Activated CD4-positive, alpha-beta T cell treated with anti-CD3 and anti-CD28 coated beads, Interleukin-2, Interleukin-6, amounts not matched to agents 100 ng/mL and 50 ng/mL, durations not matched to agents 16 hours and 8 hours (primary cell): Measurements from ENCODE around the gene ZNF667.

Experiments used
- DNase-seq: peaks from one replicate; pipeline ENCODE4 v3.0.0-alpha.2; 2020

Gene ZNF667

DNA sequence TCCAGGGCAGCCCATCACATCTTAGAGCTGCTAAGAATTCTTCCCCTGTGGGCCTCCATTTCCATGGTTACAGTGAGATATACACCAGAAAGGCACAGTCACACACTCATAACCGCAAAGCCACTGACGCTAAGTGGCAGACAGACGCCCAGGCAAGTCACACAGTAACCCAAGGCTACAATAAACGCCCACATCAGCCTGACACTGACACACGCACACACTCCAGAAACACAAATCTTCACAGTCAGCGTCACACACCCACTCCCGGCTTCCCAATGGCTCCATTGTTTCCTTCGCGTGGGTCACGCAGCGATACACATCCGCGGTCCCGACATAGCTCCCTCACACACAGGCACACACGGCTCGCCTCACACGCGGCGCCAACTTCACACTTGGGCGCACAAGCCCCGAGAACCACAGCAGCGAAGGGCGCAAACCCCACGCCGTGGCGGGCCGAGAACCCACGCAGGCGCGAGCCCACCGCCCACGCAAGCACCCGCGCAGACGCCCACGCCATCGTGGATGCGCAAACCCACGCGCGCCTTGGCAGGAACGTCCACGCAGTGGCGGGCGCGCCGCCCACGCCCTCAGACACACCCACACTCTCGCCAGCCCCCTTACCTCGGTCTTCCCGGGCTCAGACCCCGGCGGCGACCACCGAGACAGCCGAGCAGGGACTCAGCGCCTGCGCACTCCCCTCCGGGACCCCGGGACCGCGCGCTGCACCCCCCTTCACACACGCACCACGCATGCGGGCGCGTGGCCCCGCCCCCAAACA is at the start of gene ZNF667:
ZNF667 (minus strand) TSS at position 695 of the 778 bp plus-strand sequence. CDS start 14,975 bp downstream, outside the sequence.
- peak; percentile 2 for DNase-seq

DNA sequence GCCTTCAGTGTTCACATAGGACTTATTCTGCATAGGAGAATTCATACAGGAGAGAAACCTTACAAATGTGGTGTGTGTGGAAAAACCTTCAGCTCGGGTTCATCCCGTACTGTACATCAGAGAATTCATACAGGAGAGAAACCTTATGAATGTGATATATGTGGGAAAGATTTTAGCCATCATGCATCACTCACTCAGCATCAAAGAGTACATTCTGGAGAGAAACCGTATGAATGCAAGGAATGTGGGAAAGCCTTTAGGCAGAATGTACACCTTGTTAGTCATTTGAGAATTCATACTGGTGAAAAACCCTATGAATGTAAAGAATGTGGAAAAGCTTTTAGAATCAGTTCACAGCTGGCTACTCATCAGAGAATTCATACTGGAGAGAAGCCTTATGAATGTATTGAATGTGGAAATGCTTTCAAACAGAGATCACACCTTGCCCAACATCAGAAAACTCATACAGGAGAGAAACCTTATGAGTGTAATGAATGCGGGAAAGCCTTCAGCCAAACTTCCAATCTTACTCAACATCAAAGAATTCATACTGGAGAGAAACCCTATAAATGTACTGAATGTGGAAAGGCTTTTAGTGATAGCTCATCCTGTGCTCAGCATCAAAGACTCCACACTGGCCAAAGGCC is 48.2 kb upstream of the ZNF667 start:
- DNase-seq, result no peak

DNA sequence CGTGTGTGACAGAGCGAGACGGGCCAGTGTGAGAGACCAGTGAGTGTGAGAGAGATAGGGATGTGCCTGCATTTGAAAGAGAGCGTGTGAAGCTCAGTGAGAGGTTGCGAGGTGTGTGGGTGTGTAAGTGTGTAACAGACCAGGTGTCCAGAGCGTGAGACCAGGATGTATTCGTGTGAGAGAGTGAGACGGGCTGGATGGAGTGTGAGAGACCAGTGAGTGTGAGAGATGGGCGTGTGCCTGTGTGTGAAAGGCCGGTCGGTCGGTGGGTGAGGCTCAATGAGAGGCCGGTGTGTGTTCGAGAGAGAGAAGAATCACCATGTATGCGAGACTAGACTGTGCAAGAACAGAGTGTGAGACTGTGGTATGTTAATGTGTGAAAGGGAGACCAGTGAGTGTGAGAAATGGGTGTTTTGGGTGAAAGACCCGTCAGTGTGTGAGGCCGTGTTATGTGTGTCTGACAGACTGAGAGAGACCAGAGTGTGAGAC is 31.2 kb upstream of the ZNF667 start:
- peak; percentile 0 for DNase-seq

DNA sequence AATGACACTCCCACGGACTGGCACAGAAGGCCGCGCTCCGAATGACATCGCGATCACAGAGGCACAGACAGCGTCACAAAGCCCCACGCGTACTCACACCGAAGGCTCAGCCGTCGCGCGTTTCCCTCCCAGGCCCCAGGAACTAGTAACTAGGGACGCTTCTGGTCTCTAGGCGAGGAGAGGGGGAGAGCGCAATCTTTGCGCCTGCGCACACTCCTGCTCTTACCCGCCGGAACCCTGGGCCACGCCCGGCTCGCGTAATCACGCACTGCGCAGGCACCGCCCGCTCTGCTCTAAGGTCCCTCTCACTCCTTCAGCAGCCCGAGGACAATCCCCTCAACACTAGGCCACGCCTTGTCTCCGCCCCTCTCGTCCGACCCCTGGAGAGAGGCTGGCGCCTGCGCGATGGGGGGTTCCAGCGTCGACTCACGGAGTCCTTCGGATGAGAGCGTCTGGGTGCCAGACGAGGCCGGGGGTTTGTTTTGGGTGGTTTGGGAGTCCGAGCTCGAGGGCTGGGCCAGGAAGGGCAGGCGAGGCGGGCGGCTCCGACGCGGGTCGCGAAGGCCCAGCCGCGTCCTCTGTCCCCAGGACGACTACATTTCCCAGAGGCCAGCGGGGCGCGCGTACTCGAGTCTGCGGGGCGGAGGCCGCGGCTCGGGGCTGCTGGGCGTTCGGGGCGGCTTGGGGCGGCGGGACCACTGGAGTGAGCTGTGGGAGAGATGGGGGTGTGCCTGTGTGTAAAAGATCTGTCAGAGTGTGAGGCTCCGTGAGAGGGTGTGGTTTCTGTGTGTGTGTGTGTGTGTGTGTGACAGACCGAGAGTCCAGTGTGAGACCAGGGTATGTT is 30.5 kb upstream of the ZNF667 start, which contains the start of gene ZNF471:
ZNF471 (plus strand) TSS at position 410 of the 844 bp plus-strand sequence. CDS start 3,717 bp downstream, outside the sequence.
- peak; percentile 71 for DNase-seq

DNA sequence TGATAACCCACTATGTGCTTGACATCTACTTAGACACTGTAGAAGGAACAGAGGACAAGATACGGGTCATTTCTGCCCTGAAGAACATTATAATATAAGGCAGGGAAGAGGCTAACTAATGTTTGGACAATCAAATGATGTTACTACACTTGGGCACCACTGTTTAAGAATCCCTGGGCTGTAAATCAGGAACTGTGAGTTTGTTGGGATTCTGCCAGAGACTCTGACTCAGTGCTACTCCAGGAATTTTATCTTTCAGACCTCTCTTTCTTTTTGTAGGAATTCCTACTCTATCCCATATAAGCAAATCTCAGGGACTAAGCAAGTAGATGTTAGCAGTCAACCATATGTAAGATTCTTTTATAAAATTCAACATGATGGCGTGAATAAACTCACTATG is 27.4 kb upstream of the ZNF667 start:
- DNase-seq, result no peak

GRCh38 chr19:56491399-56491798 is 14.3 kb upstream of the ZNF667 start:
- DNase-seq, result no peak

GRCh38 chr19:56477429-56478338 is 539 bp upstream of the ZNF667 start:
- peak; percentile 47 for DNase-seq

DNA sequence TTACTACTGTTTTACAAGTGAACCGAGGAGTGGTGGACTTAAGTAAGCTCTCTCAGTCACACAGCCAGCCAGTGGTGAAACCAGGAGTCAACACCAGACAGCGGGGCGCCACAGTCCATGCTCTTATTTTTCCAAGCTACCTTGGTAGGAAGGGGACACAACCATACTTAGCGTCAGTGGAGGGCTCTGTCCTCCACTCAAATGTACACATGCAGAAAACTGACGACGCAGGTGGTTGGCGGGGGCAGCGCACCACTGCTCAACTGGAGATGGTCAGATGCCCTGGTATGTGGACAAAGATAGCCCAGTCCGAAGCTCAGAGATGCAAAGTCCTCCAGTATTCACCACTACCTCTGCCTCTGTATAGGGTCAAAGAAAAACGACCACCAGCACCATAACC is 1.1 kb downstream of the ZNF667 start:
- DNase-seq, result no peak

DNA sequence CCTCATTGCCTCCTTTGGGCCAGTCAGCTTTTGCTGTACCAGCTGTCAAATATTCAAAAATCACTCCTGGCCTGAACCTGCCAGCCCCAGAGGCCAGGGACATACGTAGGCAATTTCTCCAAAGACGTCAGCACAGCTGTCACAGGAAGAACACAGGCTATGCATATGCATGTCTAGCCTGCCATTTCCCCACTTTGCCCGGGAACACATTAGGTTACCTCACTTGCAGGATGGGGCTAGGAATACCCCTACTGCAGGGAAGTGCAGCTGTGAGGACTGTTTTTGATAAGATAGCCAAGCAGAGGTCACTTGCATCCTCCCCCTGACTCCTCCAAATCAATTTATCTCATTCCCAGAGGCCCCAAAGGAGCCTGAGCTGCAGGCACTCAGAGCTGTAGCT is 2.8 kb downstream of the ZNF667 start:
- no peak for DNase-seq

DNA sequence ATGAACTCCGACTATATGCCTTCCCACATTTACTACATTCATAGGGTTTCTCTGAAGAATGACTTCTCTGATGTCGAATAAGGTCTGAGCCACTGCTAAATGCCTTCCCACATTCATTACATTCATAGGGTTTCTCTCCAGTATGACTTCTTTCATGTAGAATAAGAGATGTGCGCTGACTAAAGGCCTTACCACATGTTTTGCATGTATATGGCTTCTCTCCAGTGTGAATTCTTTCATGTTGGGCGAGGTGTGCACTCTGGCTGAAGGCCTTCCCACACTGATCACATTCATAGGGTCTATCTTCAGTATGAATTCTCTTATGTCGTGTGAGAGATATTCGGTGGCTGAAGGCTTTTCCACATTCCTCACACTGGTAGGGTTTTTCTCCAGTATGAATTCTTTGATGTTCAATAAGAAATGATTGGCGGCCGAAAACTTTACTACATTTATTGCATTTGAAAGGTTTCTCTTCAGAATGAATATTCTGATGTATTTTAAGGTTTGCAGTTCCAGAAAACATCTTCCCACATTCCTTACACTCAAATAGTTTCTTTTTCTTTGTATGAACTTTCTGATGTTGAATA is 35.8 kb downstream of the ZNF667 start:
- no peak for DNase-seq

DNA sequence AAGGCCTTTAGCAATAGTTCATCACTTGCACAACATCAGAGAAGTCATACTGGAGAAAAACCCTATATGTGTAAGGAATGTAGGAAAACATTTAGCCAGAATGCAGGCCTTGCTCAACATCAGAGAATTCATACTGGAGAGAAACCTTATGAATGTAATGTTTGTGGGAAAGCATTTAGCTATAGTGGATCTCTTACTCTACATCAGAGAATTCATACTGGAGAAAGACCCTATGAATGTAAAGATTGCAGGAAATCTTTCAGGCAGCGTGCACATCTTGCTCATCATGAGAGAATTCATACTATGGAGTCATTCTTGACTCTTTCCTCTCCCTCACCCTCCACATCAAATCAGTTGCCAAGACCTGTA is 53.2 kb downstream of the ZNF667 start:
- DNase-seq, result no peak

- no peak for DNase-seq
Measured at GRCh38 chr19:56423276-56423984, 53.7 kb downstream of the ZNF667 start.

DNA sequence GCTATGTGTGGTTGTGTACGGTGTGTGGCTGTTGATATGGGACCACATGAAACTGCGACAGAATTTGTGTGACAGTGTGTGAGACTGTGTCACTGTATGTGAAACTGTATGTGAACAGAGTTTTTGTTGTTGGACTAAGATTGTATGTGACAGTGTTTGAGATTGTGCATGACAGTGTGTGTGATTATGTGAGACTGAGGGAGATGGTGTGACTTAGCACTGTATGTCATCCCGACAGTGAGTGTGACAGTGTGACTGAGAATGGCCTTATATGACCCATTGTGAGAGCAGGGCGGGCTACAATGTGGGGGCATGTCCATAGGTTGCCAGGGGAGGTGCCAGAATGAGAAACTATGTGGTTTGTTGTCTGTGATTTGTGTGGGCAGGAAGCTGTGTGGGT is 72.1 kb downstream of the ZNF667 start:
- DNase-seq, result no peak

DNA sequence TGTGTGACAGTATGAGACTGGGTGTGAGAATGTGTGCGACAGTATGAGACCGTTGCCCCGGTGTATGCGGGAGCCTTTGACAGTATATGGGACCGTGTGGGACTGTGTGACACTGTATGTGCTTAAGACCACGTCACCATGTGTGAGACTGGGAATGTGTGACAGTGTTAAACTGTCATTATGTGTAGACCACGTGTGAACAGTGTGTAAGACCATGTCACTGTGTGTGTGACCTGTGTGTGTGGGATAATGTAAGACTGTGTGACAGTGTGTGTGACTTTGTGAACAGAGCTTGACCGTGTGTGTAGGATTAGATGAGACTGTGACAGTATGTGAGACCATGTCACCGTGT is 72.5 kb downstream of the ZNF667 start:
- DNase-seq, result no peak

- DNase-seq, result peak; percentile 93
Measured at GRCh38 chr19:56403764-56404704, 73.1 kb downstream of the ZNF667 start, which contains the start of gene ZNF583. Gene ZNF583 (plus strand): TSS chr19:56404332. CDS start chr19:56407115, 2,783 bp downstream.

GRCh38 chr19:56403261-56403660 is 73.9 kb downstream of the ZNF667 start:
- peak; percentile 6 for DNase-seq

DNA sequence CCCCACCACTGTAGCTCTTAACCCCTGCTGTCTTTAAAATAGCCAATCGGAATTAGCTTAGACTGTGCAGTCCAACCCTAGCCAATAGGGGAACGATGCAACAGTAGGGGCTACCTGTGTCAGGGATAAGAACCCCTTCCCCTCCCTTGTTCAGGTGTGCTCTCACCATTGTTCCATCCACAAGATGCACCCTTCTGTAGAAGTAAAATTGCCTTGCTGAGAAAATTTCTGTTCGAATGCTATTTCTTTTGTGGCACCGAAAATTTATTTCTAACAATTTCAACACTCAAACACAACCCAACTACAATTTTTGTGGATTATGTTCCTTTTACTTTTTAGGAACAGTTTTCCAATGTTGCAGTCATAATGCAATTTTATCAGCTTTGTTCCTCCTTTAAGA is 76.7 kb downstream of the ZNF667 start:
- no peak for DNase-seq

DNA sequence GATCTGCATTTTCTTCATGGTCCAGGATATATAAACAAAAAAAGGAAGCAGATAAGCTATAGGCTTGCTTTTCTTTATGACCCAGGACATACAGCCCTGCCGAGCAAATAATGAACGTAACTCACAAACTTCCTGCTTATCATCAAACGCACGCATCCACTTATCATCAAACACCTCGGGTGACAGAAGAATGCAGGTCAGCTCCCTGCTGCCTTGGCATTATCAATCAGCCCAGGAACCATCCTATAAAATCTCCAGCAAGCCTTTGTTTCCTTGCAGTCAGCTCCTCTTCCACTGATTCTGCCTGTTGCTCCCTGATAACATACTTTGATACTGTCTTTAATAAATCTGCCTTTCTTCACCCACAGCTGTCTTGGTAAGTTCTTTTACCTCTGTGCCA is 78.3 kb downstream of the ZNF667 start:
- no peak for DNase-seq

DNA sequence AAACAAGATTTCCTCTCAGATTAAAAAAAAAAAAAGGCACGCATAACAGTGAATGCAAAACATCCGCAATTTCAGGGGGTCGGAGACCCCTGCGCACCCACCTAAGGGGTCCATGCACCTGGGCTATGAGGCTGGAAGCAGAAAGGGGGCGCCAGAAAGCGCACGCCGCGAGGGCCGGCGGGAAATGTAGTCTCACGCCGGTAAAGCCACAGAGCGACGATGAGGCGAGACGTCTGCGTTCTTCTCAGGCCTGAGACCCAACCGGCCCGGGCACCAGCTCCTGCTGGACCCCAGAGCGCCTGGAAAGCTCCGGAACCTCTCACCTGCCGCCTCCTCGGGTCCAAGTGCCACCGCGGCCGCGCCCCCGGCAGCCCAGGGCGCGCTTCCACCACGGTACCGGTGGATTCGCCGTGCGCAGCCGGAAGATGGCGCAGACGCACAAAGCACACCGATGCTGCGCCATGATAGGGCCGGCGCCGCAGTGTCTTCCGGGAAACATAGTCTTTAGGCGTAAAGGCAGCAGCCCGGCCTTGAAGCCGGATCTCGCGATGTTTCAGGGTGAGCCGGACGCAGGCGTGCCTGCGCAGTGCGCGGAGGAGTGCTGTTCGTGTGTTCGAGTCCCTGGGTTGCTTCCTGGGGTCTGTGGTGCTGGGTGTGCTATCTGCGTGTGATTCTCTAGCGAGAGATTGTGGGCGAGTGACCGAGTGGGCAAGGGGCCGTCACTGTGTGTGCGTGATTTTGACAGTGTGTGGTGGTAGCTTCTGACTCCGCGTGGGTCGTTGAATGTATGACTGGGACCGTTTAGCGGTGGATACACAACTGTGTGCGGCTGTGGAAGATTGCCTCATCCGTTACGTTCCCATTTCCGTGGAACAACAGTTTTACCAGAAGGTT is 83.8 kb downstream of the ZNF667 start, which contains the start of gene ZNF582:
ZNF582 (minus strand) TSS at position 416 of the 894 bp plus-strand sequence. CDS start 1,782 bp downstream, outside the sequence.
- DNase-seq, result peak; percentile 92
